HCT116 (cell line): Measurements from ENCODE around the gene TMEM219. TPM values are rescaled to one million over a fixed set of nuclear protein-coding genes. Genes with fewer than 3 reads are reported as not detected.

Source experiments
- ATAC-seq: fragments of 200-7000 bp; cut with Tn5 transposase; 2 replicates; pipeline ENCODE4 v1.9.1; 2020; ENCODE audit warnings: mild to moderate bottlenecking, moderate library complexity
- BruUV-seq: library from RNA; stranded (reverse); fragments of 400-500 nt; replicated peaks from 2 replicates; lab custom pipeline; 2021; lab: Mats Ljungman, UMichigan
- CTCF ChIA-PET: fragments of 300-600 bp; sonication (Branson Sonifier 250); formaldehyde crosslinking; loops from one replicate; lab custom pipeline; 2021; ENCODE audit warnings: antibody characterized with exemption; lab: Charles Lee
- POLR2A ChIA-PET: fragments of 300-600, 350-600 bp; sonication (Branson Sonifier 250); formaldehyde crosslinking; loops from one replicate; lab custom pipeline; 2021; ENCODE audit warnings: antibody characterized with exemption; lab: Charles Lee
- RAD21 ChIA-PET, 2 experiments: fragments of 300-600 bp; sonication (Branson Sonifier 250); formaldehyde crosslinking; loops; one replicate each; lab custom pipeline; 2023; ENCODE audit warnings: low total read pairs in 2 of 2; ENCODE audit not compliant: uncharacterized antibody in 2 of 2, unreplicated experiment in 2 of 2, low non-redundant PET in 1 of 2; lab: Charles Lee
- DNase-seq: peaks from one replicate; pipeline ENCODE4 v3.0.0-alpha.2; 2010; ENCODE audit warnings: low read depth, low spot score
- H2AFZ ChIP-seq: fragments of 200-600 bp; shearing (Covaris generic), sonication (generic); 2 replicates; pipeline ENCODE4 v1.6.1; 2017; ENCODE audit warnings: low read depth, mixed run types, mixed read lengths, antibody characterized with exemption, low read length; ENCODE audit not compliant: poor library complexity, severe bottlenecking
- H3K27ac ChIP-seq: 2 replicates; pipeline ENCODE4 v1.5.1; 2012; ENCODE audit warnings: low read depth, low read length
- H3K27me3 ChIP-seq: fragments of 200-600 bp; sonication (generic); 2 replicates; pipeline ENCODE4 v1.6.1; 2016; ENCODE audit warnings: mixed run types, low read length, mixed read lengths; ENCODE audit not compliant: insufficient read depth
- H3K36me3 ChIP-seq, 2 experiments: fragments of 200-500 bp in 1 of 2; fragments of 200-600 bp in 1 of 2; sonication (Bioruptor generic) in 1 of 2; sonication (generic) in 1 of 2; 2 replicates each; pipeline versions ENCODE4 v1.5.1 to v1.6.1; 2014 to 2016; ENCODE audit warnings: low read length in 2 of 2, inconsistent platforms in 1 of 2, mixed read lengths in 1 of 2, mixed run types in 1 of 2; ENCODE audit not compliant: insufficient read depth in 2 of 2, control insufficient read depth in 1 of 2
- H3K4me1 ChIP-seq, 2 experiments: fragments of 200-600 bp in 1 of 2; sonication (generic) in 1 of 2; 2 replicates each; pipeline versions ENCODE4 v1.5.1 to v1.6.1; 2012 to 2017; ENCODE audit warnings: low read length in 2 of 2, inconsistent platforms in 1 of 2, mild to moderate bottlenecking in 1 of 2, mixed read lengths in 1 of 2, mixed run types in 1 of 2, moderate library complexity in 1 of 2; ENCODE audit not compliant: insufficient read depth in 2 of 2, control insufficient read depth in 1 of 2
- H3K4me2 ChIP-seq: fragments of 200-600 bp; sonication (generic); 2 replicates; pipeline ENCODE4 v1.6.1; 2017; ENCODE audit warnings: mixed run types, low read length, mixed read lengths
- H3K4me3 ChIP-seq, 2 experiments: fragments of 200-600 bp in 1 of 2; sonication (generic) in 1 of 2; replicated peaks in 1 of 2; 2 replicates each; pipeline ENCODE4 v1.5.1; 2011 to 2016; ENCODE audit warnings: low read length in 2 of 2, control low read depth in 1 of 2, low read depth in 1 of 2, mild to moderate bottlenecking in 1 of 2, mixed read lengths in 1 of 2, mixed run types in 1 of 2
- H3K79me2 ChIP-seq: fragments of 200-600 bp; sonication (generic); 2 replicates; pipeline ENCODE4 v1.6.1; 2017; ENCODE audit warnings: mild to moderate bottlenecking, mixed run types, low read length, moderate library complexity, mixed read lengths; ENCODE audit not compliant: insufficient read depth
- H3K9ac ChIP-seq: fragments of 200-600 bp; sonication (generic); 2 replicates; pipeline ENCODE4 v1.6.1; 2016; ENCODE audit warnings: low read length, mixed read lengths
- H3K9me2 ChIP-seq: fragments of 200-600 bp; sonication (generic), shearing (Covaris generic); 2 replicates; pipeline ENCODE4 v1.6.1; 2017; ENCODE audit warnings: mixed run types, mild to moderate bottlenecking, moderate library complexity; ENCODE audit not compliant: insufficient read depth
- H3K9me3 ChIP-seq, 2 experiments: fragments of 200-500 bp in 1 of 2; fragments of 200-600 bp in 1 of 2; sonication (Bioruptor generic) in 1 of 2; sonication (generic) in 1 of 2; 2 replicates each; pipeline ENCODE4 v1.6.1; 2014 to 2017; ENCODE audit warnings: low read length in 2 of 2, mixed read lengths in 2 of 2, inconsistent platforms in 1 of 2, low read depth in 1 of 2, mild to moderate bottlenecking in 1 of 2, mixed run types in 1 of 2, moderate library complexity in 1 of 2; ENCODE audit not compliant: control insufficient read depth in 1 of 2, insufficient read depth in 1 of 2
- H4K20me1 ChIP-seq: fragments of 200-600 bp; sonication (generic), shearing (Covaris generic); 2 replicates; pipeline ENCODE4 v1.6.1; 2017; ENCODE audit warnings: mixed run types, mild to moderate bottlenecking, moderate library complexity; ENCODE audit not compliant: insufficient read depth
- CEBPB ChIP-seq: IDR thresholded peaks from 2 replicates; pipeline ENCODE4 v1.6.1; 2012; ENCODE audit warnings: low read depth
- CTCF ChIP-seq, 3 experiments: fragments of 200-600 bp in 1 of 3; sonication (generic) in 1 of 3; IDR thresholded peaks in 2 of 3; conservative IDR thresholded peaks in 1 of 3; 2 replicates each; pipeline ENCODE4 v1.5.1; 2012 to 2017; ENCODE audit warnings: low read depth in 2 of 3, low read length in 2 of 3, antibody characterized with exemption in 1 of 3, borderline replicate concordance in 1 of 3, control low read depth in 1 of 3, mild to moderate bottlenecking in 1 of 3, mixed read lengths in 1 of 3, mixed run types in 1 of 3, moderate library complexity in 1 of 3; ENCODE audit not compliant: insufficient read depth in 1 of 3
- JUND ChIP-seq: IDR thresholded peaks from 2 replicates; pipeline ENCODE4 v1.6.1; 2012
- POLR2AphosphoS5 ChIP-seq: IDR thresholded peaks from 2 replicates; pipeline ENCODE4 v1.6.1; 2011; ENCODE audit warnings: mild to moderate bottlenecking, low read depth, low read length, moderate library complexity
- RAD21 ChIP-seq: IDR thresholded peaks from 2 replicates; pipeline ENCODE4 v1.6.1; 2012; ENCODE audit warnings: low read depth, mild to moderate bottlenecking
- REST ChIP-seq: IDR thresholded peaks from 2 replicates; pipeline ENCODE4 v1.6.1; 2012; ENCODE audit warnings: low read depth
- SIN3A ChIP-seq: IDR thresholded peaks from 2 replicates; pipeline ENCODE4 v1.6.1; 2012; ENCODE audit warnings: low read depth
- SP1 ChIP-seq: IDR thresholded peaks from 2 replicates; pipeline ENCODE4 v1.6.1; 2012; ENCODE audit warnings: low read depth
- ZFX ChIP-seq: fragments of 450-650 bp; IDR thresholded peaks from 2 replicates; pipeline ENCODE4 v1.6.1; 2017
- ZNF274 ChIP-seq: fragments of 200-500 bp; sonication (Bioruptor generic); IDR thresholded peaks from 2 replicates; pipeline ENCODE4 v1.6.1; 2014; ENCODE audit warnings: mild to moderate bottlenecking, low read depth, low read length, inconsistent platforms
- intact Hi-C: fragments of 100-400 bp; cut with micrococcal nuclease; formaldehyde crosslinking; loops from 2 replicates; pipeline ENCODE4 v1.10.0; 2022
- total RNA-seq: library from RNA; stranded (reverse); gene quantifications from one replicate; pipeline ENCODE4 v1.2.1, GENCODE V29; 2021; ENCODE audit not compliant: unreplicated experiment

The TMEM219 gene
- total RNA-seq, 1 experiment from 2014 or later = 75.5 TPM

- POLR2A ChIA-PET = no interaction called here
- DNase-seq = no peak
- TF ChIP-seq CTCF (IDR thresholded peaks at IDR 0.05 in 2 of 3, conservative IDR thresholded peaks at IDR 0.05 in 1 of 3; ENCODE audit: borderline replicate concordance in 1 of 3, insufficient read depth in 1 of 3, low read depth in 2 of 3, low read length in 2 of 3) (no peak), ZFX (no peak), ZNF274 (no peak), RAD21 (no peak), POLR2AphosphoS5 (no peak), JUND (no peak), SIN3A (no peak), SP1 (no peak), CEBPB (no peak), REST (no peak)
- H3K4me3 ChIP-seq = no peak within 1 kb of the TSS
- H3K79me2 ChIP-seq = no peaks in the 10 kb centered on the region
- H3K9me3 ChIP-seq = no peaks in the 10 kb centered on the region
- H3K27me3 ChIP-seq = no peaks in the 10 kb centered on the region
- no peak within 1 kb of the TSS for H2AFZ ChIP-seq
- H3K36me3 ChIP-seq = no peaks in the 10 kb centered on the region; a peak in 1 of 4 replicates
- no peaks in the 10 kb centered on the region for H3K9me2 ChIP-seq
- H3K4me2 ChIP-seq = no peak within 1 kb of the TSS
- no TSS peak for BruUV-seq
- H3K9ac ChIP-seq = no peak within 1 kb of the TSS
- ATAC-seq = no peak
- H4K20me1 ChIP-seq = no peaks in the 10 kb centered on the region
- H3K27ac ChIP-seq = no peak within 1 kb of the TSS
- RAD21 ChIA-PET = no interaction called here
- CTCF ChIA-PET = no interaction called here
- no peaks in the 10 kb centered on the region for H3K4me1 ChIP-seq
- intact Hi-C loops = no loop called here
These were observed 49.2 kb downstream of the TMEM219 start, which contains the start of gene DOC2A for GRCh38 chr16:30010844-30011713. DOC2A (minus strand) TSS chr16:30011027; CDS start chr16:30010222, 805 bp downstream.
